Hepatocyte (in vitro differentiated cells): Measurements from ENCODE around the gene TMC1. TPM values are rescaled to one million over a fixed set of nuclear protein-coding genes. Genes with fewer than 3 reads are reported as not detected.
"Not testable (repeated sequence)": the region's sequence is repeated elsewhere in the genome, so short reads cannot be mapped to it uniquely, and the experiment has no call there.

Source experiments
- DNase-seq: peaks from one replicate; pipeline ENCODE4 v3.0.0-alpha.2; 2016; ENCODE audit warnings: low spot score
- H2AFZ ChIP-seq: fragments of 200-600 bp; sonication (generic); 2 replicates; pipeline ENCODE4 v1.6.0; 2016; ENCODE audit warnings: antibody characterized with exemption, mild to moderate bottlenecking
- H3K27ac ChIP-seq: fragments of 200-600 bp; sonication (generic); 2 replicates; pipeline ENCODE4 v1.5.1; 2016; ENCODE audit warnings: mild to moderate bottlenecking
- H3K27me3 ChIP-seq: fragments of 200-600 bp; sonication (generic); 2 replicates; pipeline ENCODE4 v1.6.1; 2016
- H3K36me3 ChIP-seq: fragments of 200-600 bp; sonication (generic); replicated peaks from 2 replicates; pipeline ENCODE4 v1.5.1; 2016; ENCODE audit warnings: low read depth; ENCODE audit not compliant: insufficient read depth
- H3K4me1 ChIP-seq: fragments of 200-600 bp; sonication (generic); 2 replicates; pipeline ENCODE4 v1.5.1; 2016; ENCODE audit warnings: mild to moderate bottlenecking, moderate library complexity; ENCODE audit not compliant: insufficient read depth
- H3K4me2 ChIP-seq: fragments of 200-600 bp; sonication (generic); 2 replicates; pipeline ENCODE4 v1.6.0; 2016
- H3K4me3 ChIP-seq: fragments of 200-600 bp; sonication (generic); 2 replicates; pipeline ENCODE4 v1.5.1; 2016; ENCODE audit warnings: mild to moderate bottlenecking
- H3K79me2 ChIP-seq: fragments of 200-600 bp; sonication (generic); 2 replicates; pipeline ENCODE4 v1.6.0; 2017; ENCODE audit warnings: mild to moderate bottlenecking
- H3K9me2 ChIP-seq: fragments of 200-600 bp; sonication (generic); replicated peaks from 2 replicates; pipeline ENCODE4 v1.6.0; 2017; ENCODE audit warnings: mild to moderate bottlenecking; ENCODE audit not compliant: insufficient read depth
- H3K9me3 ChIP-seq: fragments of 200-600 bp; sonication (generic); 2 replicates; pipeline ENCODE4 v1.5.1; 2016; ENCODE audit warnings: low read depth, mild to moderate bottlenecking
- H4K20me1 ChIP-seq: fragments of 200-600 bp; sonication (generic); 2 replicates; pipeline ENCODE4 v1.6.0; 2016; ENCODE audit warnings: mild to moderate bottlenecking; ENCODE audit not compliant: insufficient read depth, poor library complexity, severe bottlenecking
- CTCF ChIP-seq: fragments of 200-600 bp; sonication (generic); IDR thresholded peaks from 2 replicates; pipeline ENCODE4 v1.5.1; 2016; ENCODE audit warnings: antibody characterized with exemption, mild to moderate bottlenecking; ENCODE audit not compliant: poor library complexity
- EZH2 ChIP-seq: fragments of 200-600 bp; sonication (generic); IDR thresholded peaks from 2 replicates; pipeline ENCODE4 v1.6.1; 2016; ENCODE audit warnings: antibody characterized with exemption, mild to moderate bottlenecking, borderline replicate concordance
- EZH2phosphoT487 ChIP-seq: fragments of 200-600 bp; sonication (generic); IDR thresholded peaks from one replicate; pipeline ENCODE4 v1.6.1; 2018; ENCODE audit warnings: antibody characterized with exemption, mild to moderate bottlenecking, low read depth, moderate library complexity; ENCODE audit not compliant: unreplicated experiment, severe bottlenecking
- WGBS: methylation state at CpG from one replicate; pipeline ENCODE4 v1.1.6; 2016; ENCODE audit warnings: low lambda C conversion rate; ENCODE audit errors: missing lambda C conversion rate; 5-methylcytosine and 5-hydroxymethylcytosine counted together
- polyA plus RNA-seq: library from polyadenylated mRNA; unstranded; fragments of >200 nt; fragmentation: Nextera tagmentation; extraction: Ambion mirVana; gene quantifications from 2 replicates; pipeline ENCODE4 v1.2.1, GENCODE V29; 2016
- total RNA-seq: library from RNA; depleted of rRNA; stranded (reverse); fragments of >200 nt; gene quantifications from 2 replicates; pipeline ENCODE4 v1.2.3, GENCODE V29; 2014

Gene TMC1
- total and polyA plus RNA-seq, 2 experiments from 2014 or later: 0.20 to 0.23 TPM

GRCh38 chr9:72800328-72800994 is 279.1 kb downstream of the TMC1 start:
- Histone ChIP-seq H4K20me1 (no peaks in the 10 kb centered on the region), H3K4me1 (no peaks in the 10 kb centered on the region), H3K9me2 (no peaks in the 10 kb centered on the region), H3K27me3 (no peaks in the 10 kb centered on the region), H2AFZ (no peak overlapping the region), H3K36me3 (no peaks in the 10 kb centered on the region), H3K9me3 (no peaks in the 10 kb centered on the region), H3K4me3 (no peak overlapping the region), H3K4me2 (no peak overlapping the region), H3K79me2 (no peaks in the 10 kb centered on the region), H3K27ac (no peak overlapping the region)
- DNase-seq: no peak
- 71% methylated on average over 5 of the region's 5 CpGs for WGBS
- TF ChIP-seq EZH2 (no peak), CTCF (no peak), EZH2phosphoT487 (no peak)

DNA sequence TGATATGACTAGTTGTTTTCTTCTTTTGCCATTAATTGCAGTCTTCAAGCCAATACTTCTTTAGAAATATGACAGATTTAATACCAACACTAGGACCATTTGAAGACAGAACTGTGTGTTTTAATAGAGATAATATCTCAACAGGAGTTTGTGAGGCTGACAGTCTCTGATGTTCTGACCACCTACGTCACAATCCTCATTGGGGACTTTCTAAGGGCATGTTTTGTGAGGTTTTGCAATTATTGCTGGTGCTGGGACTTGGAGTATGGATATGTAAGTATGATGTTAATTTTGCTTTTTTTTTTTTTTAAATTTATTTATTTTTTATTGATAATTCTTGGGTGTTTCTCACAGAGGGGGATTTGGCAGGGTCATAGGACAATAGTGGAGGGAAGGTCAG is 283.8 kb downstream of the TMC1 start:
- TF ChIP-seq EZH2 (no peak), CTCF (no peak), EZH2phosphoT487 (no peak)
- H3K9me3 ChIP-seq: no peaks in the 10 kb centered on the region
- no peaks in the 10 kb centered on the region for H3K9me2 ChIP-seq
- DNase-seq: no peak
- no peaks in the 10 kb centered on the region for H3K36me3 ChIP-seq
- H3K27ac ChIP-seq: no peak overlapping the region
- H3K27me3 ChIP-seq: no peaks in the 10 kb centered on the region
- no peak overlapping the region for H3K4me2 ChIP-seq
- H3K4me1 ChIP-seq: no peaks in the 10 kb centered on the region
- no peaks in the 10 kb centered on the region for H3K79me2 ChIP-seq
- no peak overlapping the region for H3K4me3 ChIP-seq
- 73% methylated on average over 1 of the region's 1 CpG for WGBS
- H4K20me1 ChIP-seq: no peaks in the 10 kb centered on the region
- no peak overlapping the region for H2AFZ ChIP-seq

DNA sequence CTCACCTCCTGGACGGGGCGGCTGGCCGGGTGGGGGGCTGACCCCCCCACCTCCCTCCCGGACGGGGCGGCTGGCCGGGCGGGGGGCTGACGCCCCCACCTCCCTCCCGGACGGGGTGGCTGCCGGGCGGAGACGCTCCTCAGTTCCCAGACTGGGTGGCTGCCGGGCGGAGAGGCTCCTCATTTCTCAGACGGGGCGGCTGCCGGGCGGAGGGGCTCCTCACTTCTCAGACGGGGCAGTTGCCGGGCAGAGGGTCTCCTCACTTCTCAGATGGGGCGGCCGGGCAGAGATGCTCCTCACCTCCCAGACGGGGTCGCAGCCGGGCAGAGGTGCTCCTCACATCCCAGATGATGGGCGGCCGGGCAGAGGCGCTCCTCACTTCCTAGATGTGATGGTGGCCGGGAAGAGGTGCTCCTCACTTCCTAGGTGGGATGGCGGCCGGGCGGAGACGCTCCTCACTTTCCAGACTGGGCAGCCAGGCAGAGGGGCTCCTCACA is 285.0 kb downstream of the TMC1 start:
- not testable (repeated sequence) for H3K9me2 ChIP-seq, DNase-seq, H3K27me3 ChIP-seq, H4K20me1 ChIP-seq, H3K4me3 ChIP-seq, H2AFZ ChIP-seq, H3K4me2 ChIP-seq, H3K9me3 ChIP-seq, H3K27ac ChIP-seq, H3K4me1 ChIP-seq, H3K36me3 ChIP-seq, H3K79me2 ChIP-seq
- no CpG with 5 or more reads among the region's 35 CpGs for WGBS

GRCh38 chr9:72807765-72808445 is 286.5 kb downstream of the TMC1 start:
- Histone ChIP-seq H3K27me3 (no peaks in the 10 kb centered on the region), H3K4me1 (peaks cover 6% of the 10 kb centered on the region), H3K4me3 (no peak overlapping the region), H3K27ac (no peak overlapping the region), H2AFZ (no peak overlapping the region), H3K9me3 (no peaks in the 10 kb centered on the region), H4K20me1 (no peaks in the 10 kb centered on the region), H3K9me2 (no peaks in the 10 kb centered on the region), H3K36me3 (no peaks in the 10 kb centered on the region), H3K4me2 (no peak overlapping the region), H3K79me2 (no peaks in the 10 kb centered on the region)
- DNase-seq: no peak
- peak; percentile 20 for TF ChIP-seq CTCF
- no peak for TF ChIP-seq EZH2
- TF ChIP-seq EZH2phosphoT487: no peak
- WGBS: 62% methylated on average over 2 of the region's 2 CpGs
